DND-41 (cell line): ENCODE results near the gene CSNK2B.

Experiments
- ATAC-seq: fragments of 200-7000 bp; cut with Tn5 transposase; 3 replicates; pipeline ENCODE4 v1.9.1; 2021; ENCODE audit warnings: low read depth; ENCODE audit not compliant: insufficient read depth
- DNase-seq: peaks from one replicate; pipeline ENCODE4 v3.0.0-alpha.2; 2020
- H2AFZ ChIP-seq: 2 replicates; pipeline ENCODE4 v1.6.0; 2012; ENCODE audit warnings: low read depth, low read length
- H3K27ac ChIP-seq: 2 replicates; pipeline ENCODE4 v1.5.1; 2012; ENCODE audit warnings: low read length, inconsistent platforms
- H3K27me3 ChIP-seq: fragments of 200-600 bp; sonication (generic); 2 replicates; pipeline ENCODE4 v1.6.0; 2012; ENCODE audit warnings: low read length, mild to moderate bottlenecking, inconsistent platforms; ENCODE audit not compliant: insufficient read depth, poor library complexity
- H3K36me3 ChIP-seq: 2 replicates; pipeline ENCODE4 v1.5.1; 2012; ENCODE audit warnings: low read length, inconsistent platforms; ENCODE audit not compliant: insufficient read depth
- H3K4me1 ChIP-seq: 2 replicates; pipeline ENCODE4 v1.5.1; 2012; ENCODE audit warnings: mild to moderate bottlenecking, low read length; ENCODE audit not compliant: insufficient read depth
- H3K4me2 ChIP-seq: 2 replicates; pipeline ENCODE4 v1.6.0; 2012; ENCODE audit warnings: mild to moderate bottlenecking, moderate library complexity, low read length, inconsistent platforms; ENCODE audit not compliant: insufficient read depth
- H3K4me3 ChIP-seq, 2 experiments: fragments of 200-600 bp in 1 of 2; shearing (Covaris generic) in 1 of 2; 2 replicates each; pipeline ENCODE4 v1.5.1; 2012 to 2016; ENCODE audit warnings: inconsistent platforms in 2 of 2, low read length in 2 of 2, mild to moderate bottlenecking in 2 of 2, low read depth in 1 of 2, moderate library complexity in 1 of 2
- H3K79me2 ChIP-seq: 2 replicates; pipeline ENCODE4 v1.6.0; 2012; ENCODE audit warnings: low read length, inconsistent platforms; ENCODE audit not compliant: insufficient read depth
- H3K9ac ChIP-seq: 2 replicates; pipeline ENCODE4 v1.6.0; 2012; ENCODE audit warnings: low read depth, mild to moderate bottlenecking, inconsistent platforms, low read length, moderate library complexity
- H3K9me3 ChIP-seq: 2 replicates; pipeline ENCODE4 v1.5.1; 2012; ENCODE audit warnings: low read length, moderate library complexity, mild to moderate bottlenecking, inconsistent platforms; ENCODE audit not compliant: insufficient read depth, severe bottlenecking
- H4K20me1 ChIP-seq: 2 replicates; pipeline ENCODE4 v1.6.0; 2012; ENCODE audit warnings: low read length; ENCODE audit not compliant: insufficient read depth
- EZH2 ChIP-seq: IDR thresholded peaks from 3 replicates; pipeline ENCODE4 v1.6.1; 2012; ENCODE audit warnings: borderline replicate concordance, low read depth, mild to moderate bottlenecking, moderate library complexity, low read length, inconsistent platforms; ENCODE audit not compliant: severe bottlenecking
- TF ChIP-seq, protein P1 (sequence below): IDR thresholded peaks from 2 replicates; pipeline ENCODE4 v1.5.1; 2012; ENCODE audit warnings: borderline replicate concordance, low read length, moderate library complexity, mild to moderate bottlenecking; ENCODE audit not compliant: poor library complexity, severe bottlenecking; ENCODE audit errors: extremely low read depth

CSNK2B gene

DNA sequence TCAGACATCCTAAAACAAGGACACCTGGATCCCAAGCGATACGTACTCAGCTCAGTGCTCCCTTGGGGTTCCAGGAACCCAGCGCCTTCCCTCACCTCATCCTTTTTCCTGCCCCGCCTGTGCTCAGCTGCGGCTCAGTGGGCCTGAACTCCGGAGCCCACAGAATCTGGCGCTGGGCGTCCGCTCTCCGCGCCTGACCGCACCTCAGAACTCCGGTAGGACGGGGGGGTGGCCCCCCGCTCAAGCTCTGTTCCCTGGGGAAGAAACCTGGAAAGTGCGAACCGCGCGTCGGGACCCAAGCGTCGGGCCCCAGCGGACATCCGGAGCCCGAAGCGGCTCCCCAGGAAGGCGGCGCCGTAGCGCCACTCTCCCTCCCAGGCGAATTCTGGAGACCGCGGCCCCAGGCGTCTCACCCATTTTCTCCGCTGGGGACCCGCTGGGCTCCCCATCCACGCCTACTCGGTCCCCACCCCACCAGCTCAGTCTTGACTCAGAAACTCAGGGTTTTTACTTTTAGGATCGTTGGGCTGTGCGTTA lies 15.3 kb downstream of the CSNK2B start:
- Histone ChIP-seq H3K27ac (no peak overlapping the region), H2AFZ (no peak overlapping the region), H3K9me3 (no peaks in the 10 kb centered on the region), H3K4me1 (no peaks in the 10 kb centered on the region), H3K79me2 (no peaks in the 10 kb centered on the region), H3K36me3 (peaks cover 7% of the 10 kb centered on the region; the same call in 1 of the 2 replicates), H3K27me3 (no peaks in the 10 kb centered on the region), H3K9ac (no peak overlapping the region), H3K4me3 (no peak overlapping the region), H3K4me2 (no peak overlapping the region), H4K20me1 (no peaks in the 10 kb centered on the region)
- TF ChIP-seq, protein P1, sequence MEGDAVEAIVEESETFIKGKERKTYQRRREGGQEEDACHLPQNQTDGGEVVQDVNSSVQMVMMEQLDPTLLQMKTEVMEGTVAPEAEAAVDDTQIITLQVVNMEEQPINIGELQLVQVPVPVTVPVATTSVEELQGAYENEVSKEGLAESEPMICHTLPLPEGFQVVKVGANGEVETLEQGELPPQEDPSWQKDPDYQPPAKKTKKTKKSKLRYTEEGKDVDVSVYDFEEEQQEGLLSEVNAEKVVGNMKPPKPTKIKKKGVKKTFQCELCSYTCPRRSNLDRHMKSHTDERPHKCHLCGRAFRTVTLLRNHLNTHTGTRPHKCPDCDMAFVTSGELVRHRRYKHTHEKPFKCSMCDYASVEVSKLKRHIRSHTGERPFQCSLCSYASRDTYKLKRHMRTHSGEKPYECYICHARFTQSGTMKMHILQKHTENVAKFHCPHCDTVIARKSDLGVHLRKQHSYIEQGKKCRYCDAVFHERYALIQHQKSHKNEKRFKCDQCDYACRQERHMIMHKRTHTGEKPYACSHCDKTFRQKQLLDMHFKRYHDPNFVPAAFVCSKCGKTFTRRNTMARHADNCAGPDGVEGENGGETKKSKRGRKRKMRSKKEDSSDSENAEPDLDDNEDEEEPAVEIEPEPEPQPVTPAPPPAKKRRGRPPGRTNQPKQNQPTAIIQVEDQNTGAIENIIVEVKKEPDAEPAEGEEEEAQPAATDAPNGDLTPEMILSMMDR = no peak
- no peak for TF ChIP-seq EZH2
- ATAC-seq = no peak
- DNase-seq = no peak

DNA sequence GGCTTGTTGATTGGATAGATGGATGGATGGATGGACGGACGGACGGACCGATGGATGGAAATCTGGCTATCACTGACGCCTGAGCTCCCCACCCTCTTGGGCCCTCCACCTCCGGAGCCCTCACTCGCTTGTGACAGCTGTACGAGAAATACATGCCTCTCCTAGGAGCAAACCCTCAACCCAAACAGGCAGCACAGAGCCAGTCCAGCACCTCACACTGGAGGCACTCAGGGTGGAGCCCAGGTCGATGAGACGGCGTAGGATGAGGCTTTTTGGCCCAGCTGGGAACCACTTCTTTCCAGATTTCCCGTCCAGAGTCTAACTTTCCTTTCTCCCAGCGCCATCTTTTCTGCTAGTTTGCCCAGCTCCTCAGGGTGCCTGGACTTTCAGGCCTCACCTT lies 17.7 kb downstream of the CSNK2B start:
- H3K4me1 ChIP-seq = no peaks in the 10 kb centered on the region
- no peak overlapping the region for H3K4me3 ChIP-seq
- H3K4me2 ChIP-seq = no peak overlapping the region
- no peak for DNase-seq
- no peak overlapping the region for H3K9ac ChIP-seq
- H3K79me2 ChIP-seq = no peaks in the 10 kb centered on the region
- ATAC-seq = no peak
- H3K27ac ChIP-seq = no peak overlapping the region
- no peaks in the 10 kb centered on the region for H4K20me1 ChIP-seq
- H3K27me3 ChIP-seq = no peaks in the 10 kb centered on the region
- TF ChIP-seq, protein P1 = no peak
- no peak for TF ChIP-seq EZH2
- H2AFZ ChIP-seq = no peak overlapping the region
- H3K9me3 ChIP-seq = no peaks in the 10 kb centered on the region
- H3K36me3 ChIP-seq = peaks cover 30% of the 10 kb centered on the region

DNA sequence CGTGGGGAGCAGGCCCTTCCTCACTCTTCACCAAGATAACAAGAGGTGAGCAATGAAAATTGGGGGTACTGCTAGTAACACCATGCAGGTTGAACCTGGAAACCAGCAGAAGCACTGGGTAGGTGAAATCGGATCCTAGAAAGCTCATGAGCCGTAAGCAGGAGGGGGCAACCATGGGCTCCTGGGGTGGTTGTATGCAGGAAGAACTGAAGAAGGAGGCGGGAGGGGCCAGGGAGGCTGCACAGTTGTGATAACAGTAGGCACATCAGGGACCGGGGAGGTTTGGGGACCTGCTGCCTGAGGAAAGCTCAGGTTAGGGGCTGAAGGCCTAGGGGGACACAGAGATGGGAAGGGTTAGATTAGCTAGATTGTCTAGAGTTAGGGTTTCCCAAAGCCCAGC lies 20.6 kb downstream of the CSNK2B start:
- H3K36me3 ChIP-seq = peaks cover 59% of the 10 kb centered on the region
- no peaks in the 10 kb centered on the region for H3K27me3 ChIP-seq
- no peak for DNase-seq
- H3K4me2 ChIP-seq = no peak overlapping the region
- no peak overlapping the region for H2AFZ ChIP-seq
- no peak overlapping the region for H3K4me3 ChIP-seq
- H3K9ac ChIP-seq = no peak overlapping the region
- ATAC-seq = no peak
- H3K4me1 ChIP-seq = no peaks in the 10 kb centered on the region
- H3K9me3 ChIP-seq = no peaks in the 10 kb centered on the region
- H4K20me1 ChIP-seq = no peaks in the 10 kb centered on the region
- no peak overlapping the region for H3K27ac ChIP-seq
- no peaks in the 10 kb centered on the region for H3K79me2 ChIP-seq
- no peak for TF ChIP-seq EZH2
- TF ChIP-seq, protein P1 = no peak

DNA sequence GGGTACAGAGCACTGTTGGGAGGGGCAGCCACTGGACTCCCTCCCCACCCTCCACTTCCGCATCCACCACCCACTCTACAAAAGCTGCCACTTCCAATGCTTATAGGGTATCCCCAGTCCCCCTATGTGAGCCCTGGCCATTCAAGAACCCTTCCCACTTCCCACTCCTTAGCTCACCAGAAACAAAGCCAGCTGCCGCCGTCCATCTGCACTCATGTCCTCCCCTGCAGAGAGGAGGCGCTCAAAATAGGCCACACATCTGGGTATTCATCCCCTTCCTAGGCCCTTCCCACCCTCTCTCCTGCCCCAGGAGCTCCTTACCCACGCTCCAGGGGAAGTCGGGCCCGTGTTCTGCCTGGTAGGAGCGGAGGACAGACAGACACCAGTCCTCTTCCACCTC lies 21.4 kb downstream of the CSNK2B start:
- ATAC-seq = no peak
- Histone ChIP-seq H3K9ac (no peak overlapping the region), H4K20me1 (no peaks in the 10 kb centered on the region), H3K79me2 (no peaks in the 10 kb centered on the region), H3K4me3 (no peak overlapping the region), H3K4me1 (no peaks in the 10 kb centered on the region), H3K36me3 (peaks cover 67% of the 10 kb centered on the region), H2AFZ (no peak overlapping the region), H3K4me2 (no peak overlapping the region), H3K27me3 (no peaks in the 10 kb centered on the region), H3K27ac (no peak overlapping the region), H3K9me3 (no peaks in the 10 kb centered on the region)
- DNase-seq = no peak
- TF ChIP-seq, protein P1 = no peak
- TF ChIP-seq EZH2 = no peak
